ENCODE data around the gene CDR2L. TPM values are rescaled to one million over a fixed set of nuclear protein-coding genes. Genes with fewer than 3 reads are reported as not detected.
"Not testable (repeated sequence)": the region's sequence is repeated elsewhere in the genome, so short reads cannot be mapped to it uniquely, and the experiment has no call there.

CDR2L gene
- total and polyA plus RNA-seq, 2 experiments from 2014 or later = 8.0 to 16.4 TPM

DNA sequence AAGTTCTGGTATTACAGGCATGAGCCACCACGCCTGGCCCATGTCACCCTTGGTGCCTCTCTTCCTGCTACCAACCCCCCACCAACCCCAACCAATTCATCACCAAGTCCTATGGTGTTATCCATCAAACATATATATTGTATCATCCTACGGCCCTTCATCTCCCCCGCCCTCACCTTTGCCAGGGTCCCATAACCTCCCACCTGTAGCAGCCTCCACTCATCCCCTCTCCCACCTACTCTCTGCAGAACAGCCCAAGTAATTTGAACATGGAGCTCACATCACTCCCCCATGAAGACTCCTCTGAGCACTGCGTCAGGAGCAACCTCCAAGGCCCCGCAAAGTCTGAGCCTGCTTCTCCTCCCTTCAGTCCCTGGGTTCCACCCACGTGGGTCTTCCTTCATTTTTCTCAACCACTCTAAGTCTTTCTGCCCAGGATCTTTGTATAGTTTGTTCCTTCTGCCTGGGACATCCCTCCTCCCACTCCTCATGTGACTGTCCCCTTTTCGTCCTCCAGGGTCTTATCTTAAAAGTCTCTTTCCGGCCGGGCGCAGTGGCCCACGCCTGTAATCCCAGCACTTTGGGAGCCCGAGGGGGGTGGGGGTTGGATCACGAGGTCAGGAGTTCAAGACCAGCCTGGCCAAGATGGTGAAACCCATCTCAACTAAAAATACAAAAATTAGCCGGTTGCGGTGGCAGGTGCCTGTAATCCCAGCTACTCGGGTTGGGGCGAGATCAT, 7.9 kb upstream of the CDR2L start:
- Histone ChIP-seq H3K36me3 (no peaks in the 10 kb centered on the region), H3K4me1 (ENCODE audit: low read depth) (no peaks in the 10 kb centered on the region), H3K4me3 (no peak overlapping the region), H3K27me3 (peaks cover 17% of the 10 kb centered on the region), H3K9me3 (ENCODE audit: low read depth) (no peaks in the 10 kb centered on the region), H3K27ac (no peak overlapping the region)
- no peak for TF ChIP-seq CTCF (IDR thresholded peaks at IDR 0.05; ENCODE audit: low read depth, low read length)
- DNase-seq (ENCODE audit: low read depth in 1 of 2, low spot score in 1 of 2) = no peak

GRCh38 chr17:74981318-74981978, 6.0 kb upstream of the CDR2L start:
- no peak for DNase-seq (ENCODE audit: low read depth in 1 of 2, low spot score in 1 of 2)
- Histone ChIP-seq H3K27me3 (no peaks in the 10 kb centered on the region), H3K4me1 (ENCODE audit: low read depth) (no peaks in the 10 kb centered on the region), H3K9me3 (ENCODE audit: low read depth) (no peaks in the 10 kb centered on the region), H3K27ac (peak overlapping the region; percentile 61), H3K36me3 (no peaks in the 10 kb centered on the region), H3K4me3 (peak overlapping the region; percentile 61)
- TF ChIP-seq CTCF (IDR thresholded peaks at IDR 0.05; ENCODE audit: low read depth, low read length) = no peak

- DNase-seq (ENCODE audit: low read depth in 1 of 2, low spot score in 1 of 2) = peak; percentile 59 to 90
- Histone ChIP-seq H3K4me1 (ENCODE audit: low read depth) (no peaks in the 10 kb centered on the region), H3K9me3 (ENCODE audit: low read depth) (no peaks in the 10 kb centered on the region), H3K27ac (peak overlapping the region; percentile 61), H3K27me3 (no peaks in the 10 kb centered on the region), H3K36me3 (no peaks in the 10 kb centered on the region), H3K4me3 (peak overlapping the region; percentile 61)
- TF ChIP-seq CTCF (IDR thresholded peaks at IDR 0.05; ENCODE audit: low read depth, low read length) = no peak
These were observed 5.3 kb upstream of the CDR2L start for GRCh38 chr17:74981979-74982662.

DNA sequence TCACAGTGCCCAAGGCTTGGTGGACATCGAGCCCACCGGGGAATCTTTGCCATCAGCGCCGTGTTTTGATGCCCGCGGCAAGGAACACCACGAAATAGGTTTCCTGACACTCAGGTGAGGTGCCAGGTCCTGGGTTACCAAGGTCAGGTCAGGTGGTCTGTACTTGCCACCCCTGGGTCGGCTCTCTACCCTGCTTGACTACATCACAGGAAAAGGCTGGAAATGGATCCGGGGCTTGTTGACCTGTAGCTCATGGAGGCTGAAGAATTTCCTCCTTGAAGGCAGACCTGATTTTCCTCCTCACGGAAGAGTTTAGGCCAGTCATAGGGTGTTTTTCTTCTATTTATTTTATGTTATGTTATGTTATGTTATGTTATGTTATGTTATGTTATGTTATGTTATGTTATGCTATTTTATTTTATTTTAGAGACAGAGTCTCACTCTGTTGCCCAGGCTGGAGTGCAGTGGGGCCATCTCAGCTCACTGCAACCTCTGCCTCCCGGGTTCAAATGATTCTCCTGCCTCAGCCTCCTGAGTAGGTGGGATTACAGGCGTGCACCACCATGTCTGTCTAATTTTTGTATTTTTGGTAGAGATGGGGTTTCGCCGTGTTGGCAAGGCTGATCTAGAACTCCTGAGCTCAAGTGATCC, 4.6 kb upstream of the CDR2L start:
- Histone ChIP-seq H3K4me3 (peak overlapping the region; percentile 61), H3K27ac (peak overlapping the region; percentile 61)
- H3K36me3 ChIP-seq; H3K27me3 ChIP-seq; H3K9me3 ChIP-seq (ENCODE audit: low read depth); H3K4me1 ChIP-seq (ENCODE audit: low read depth): not testable (repeated sequence)
- peak in 1 of 2 donors; percentile 10 for DNase-seq (ENCODE audit: low read depth in 1 of 2, low spot score in 1 of 2)

DNA sequence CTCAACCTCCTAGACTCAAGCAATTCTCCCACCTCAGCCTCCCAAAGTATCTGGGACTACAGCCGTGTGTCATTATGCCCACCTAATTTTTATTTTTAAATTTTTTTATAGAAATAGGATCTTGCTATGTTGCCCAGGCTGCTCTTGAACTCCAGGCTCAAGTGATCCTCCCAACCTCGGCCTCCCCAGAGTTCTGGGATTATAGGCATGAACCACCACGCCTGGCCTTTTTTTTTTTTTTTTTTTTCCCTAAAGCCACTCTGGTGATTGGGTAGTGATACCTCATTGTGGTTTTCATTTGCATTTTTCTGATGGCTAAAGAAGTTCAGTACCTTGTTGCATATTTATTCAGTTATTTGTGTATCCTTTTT, 1.2 kb upstream of the CDR2L start:
- DNase-seq (ENCODE audit: low read depth in 1 of 2, low spot score in 1 of 2) = no peak
- no peaks in the 10 kb centered on the region for H3K4me1 ChIP-seq (ENCODE audit: low read depth)
- no peaks in the 10 kb centered on the region for H3K9me3 ChIP-seq (ENCODE audit: low read depth)
- TF ChIP-seq CTCF (IDR thresholded peaks at IDR 0.05; ENCODE audit: low read depth, low read length) = no peak
- H3K27me3 ChIP-seq = no peaks in the 10 kb centered on the region
- no peaks in the 10 kb centered on the region for H3K36me3 ChIP-seq
- H3K4me3 ChIP-seq = no peak overlapping the region
- no peak overlapping the region for H3K27ac ChIP-seq

Data from cardiac muscle cell (in vitro differentiated cells and primary cell).